ENCODE measurements around the gene PSMC3. TPM values are rescaled to one million over a fixed set of nuclear protein-coding genes. Genes with fewer than 3 reads are reported as not detected.

Gene PSMC3
- total and polyA plus RNA-seq, 11 donors = 121 to 258 (median 156) TPM

GRCh38 chr11:47413908-47414684 lies 12.1 kb downstream of the PSMC3 start:
- H3K27ac ChIP-seq = peak overlapping the region in 8 of 12 donors; percentile 13 to 90 (median 58)
- WGBS, 4 donors = 66 to 73% (median 71%) methylated on average over 16 of the region's 16 CpGs
- intact Hi-C loops (cut with DNase I) = no loop called here
- ATAC-seq (peak in 2 of 4 donors; percentile 4 to 48), DNase-seq (peak; percentile 62 to 91 (median 72))
- H3K4me3 ChIP-seq = no peak overlapping the region
- H3K27me3 ChIP-seq = no peaks in the 10 kb centered on the region
- TF ChIP-seq CTCF (IDR thresholded peaks at IDR 0.05) (no peak), POLR2A (IDR thresholded peaks at IDR 0.05) (no peak)
- H3K36me3 ChIP-seq = peaks cover 0 to 77% (median 69%) of the 10 kb centered on the region in 9 donors
- peaks cover 7 to 64% (median 36%) of the 10 kb centered on the region in 12 donors for H3K4me1 ChIP-seq
- H3K9me3 ChIP-seq = no peaks in the 10 kb centered on the region

GRCh38 chr11:47413351-47413750 lies 12.9 kb downstream of the PSMC3 start:
- intact Hi-C loops (cut with DNase I) = no loop called here
- DNase-seq (no peak), ATAC-seq (no peak)
- H3K36me3 ChIP-seq = peaks cover 0 to 70% (median 61%) of the 10 kb centered on the region in 9 donors
- WGBS, 4 donors = 82 to 93% (median 88%) methylated on average over 7 to 13 of the region's 13 CpGs
- H3K9me3 ChIP-seq = no peaks in the 10 kb centered on the region
- H3K27me3 ChIP-seq = no peaks in the 10 kb centered on the region
- H3K4me3 ChIP-seq = no peak overlapping the region
- peak overlapping the region in 5 of 12 donors; percentile 13 to 90 (median 66) for H3K27ac ChIP-seq
- H3K4me1 ChIP-seq = peaks cover 7 to 68% (median 38%) of the 10 kb centered on the region in 12 donors
- no peak for TF ChIP-seq POLR2A (IDR thresholded peaks at IDR 0.05)
- no peak for TF ChIP-seq CTCF (IDR thresholded peaks at IDR 0.05)

GRCh38 chr11:47411884-47412746 lies 14.1 kb downstream of the PSMC3 start:
- H3K4me3 ChIP-seq = no peak overlapping the region
- H3K27me3 ChIP-seq = no peaks in the 10 kb centered on the region
- H3K9me3 ChIP-seq = no peaks in the 10 kb centered on the region
- H3K27ac ChIP-seq = peak overlapping the region in 1 of 12 donors; percentile 15
- H3K36me3 ChIP-seq = peaks cover 0 to 57% (median 49%) of the 10 kb centered on the region in 9 donors
- peaks cover 7 to 76% (median 44%) of the 10 kb centered on the region in 12 donors for H3K4me1 ChIP-seq
- DNase-seq = peak in 3 of 5 donors; percentile 58 to 86 (median 59)
- TF ChIP-seq POLR2A (IDR thresholded peaks at IDR 0.05) (no peak), CTCF (IDR thresholded peaks at IDR 0.05) (peak; percentile 37 to 91 (median 60))
- intact Hi-C loops (cut with DNase I) = no loop called here
- WGBS, 4 donors = 76 to 88% (median 78%) methylated on average over 6 to 12 of the region's 12 CpGs
- ATAC-seq = no peak

All from heart left ventricle (tissue), 16 donors.